OCI-LY3 (cell line): ENCODE measurements around the gene CLMP.

Experiments used
- EZH2phosphoT487 ChIP-seq: fragments of 200-600 bp; shearing (Covaris generic); IDR thresholded peaks from 2 replicates; pipeline ENCODE4 v1.6.1; 2018; ENCODE audit warnings: antibody characterized with exemption, mixed run types, low read depth
- TF ChIP-seq, protein P1 (sequence below): fragments of 200-600, 300-600 bp; sonication (generic); IDR thresholded peaks from 2 replicates; pipeline ENCODE4 v1.5.1; 2014; ENCODE audit warnings: antibody characterized with exemption, low read length, low read depth

DNA sequence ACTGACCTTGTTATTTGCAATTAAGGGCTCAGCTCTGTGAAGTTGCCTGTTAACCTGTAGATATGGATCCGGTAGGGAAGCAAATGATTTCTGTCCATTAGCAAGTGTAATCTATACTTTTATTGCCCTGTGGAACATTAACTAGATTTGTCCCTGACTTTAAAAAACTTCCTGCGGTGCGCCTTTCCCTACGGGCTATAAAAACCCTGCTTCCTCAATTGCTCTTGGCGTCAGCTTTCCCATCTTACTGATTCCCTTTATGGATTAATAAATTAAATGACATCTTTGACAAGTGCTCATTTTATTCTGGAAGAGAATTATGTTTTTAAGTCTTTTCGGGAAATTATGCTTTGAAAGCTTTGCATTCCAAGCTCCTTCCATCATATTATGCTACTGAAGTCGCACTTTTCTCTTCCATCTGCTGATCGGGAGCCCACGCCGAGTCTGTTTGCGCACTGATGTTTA is 18.3 kb upstream of the CLMP start:
- TF ChIP-seq, protein P1, sequence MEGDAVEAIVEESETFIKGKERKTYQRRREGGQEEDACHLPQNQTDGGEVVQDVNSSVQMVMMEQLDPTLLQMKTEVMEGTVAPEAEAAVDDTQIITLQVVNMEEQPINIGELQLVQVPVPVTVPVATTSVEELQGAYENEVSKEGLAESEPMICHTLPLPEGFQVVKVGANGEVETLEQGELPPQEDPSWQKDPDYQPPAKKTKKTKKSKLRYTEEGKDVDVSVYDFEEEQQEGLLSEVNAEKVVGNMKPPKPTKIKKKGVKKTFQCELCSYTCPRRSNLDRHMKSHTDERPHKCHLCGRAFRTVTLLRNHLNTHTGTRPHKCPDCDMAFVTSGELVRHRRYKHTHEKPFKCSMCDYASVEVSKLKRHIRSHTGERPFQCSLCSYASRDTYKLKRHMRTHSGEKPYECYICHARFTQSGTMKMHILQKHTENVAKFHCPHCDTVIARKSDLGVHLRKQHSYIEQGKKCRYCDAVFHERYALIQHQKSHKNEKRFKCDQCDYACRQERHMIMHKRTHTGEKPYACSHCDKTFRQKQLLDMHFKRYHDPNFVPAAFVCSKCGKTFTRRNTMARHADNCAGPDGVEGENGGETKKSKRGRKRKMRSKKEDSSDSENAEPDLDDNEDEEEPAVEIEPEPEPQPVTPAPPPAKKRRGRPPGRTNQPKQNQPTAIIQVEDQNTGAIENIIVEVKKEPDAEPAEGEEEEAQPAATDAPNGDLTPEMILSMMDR, result no peak
- no peak for TF ChIP-seq EZH2phosphoT487
